HG02943 (cell line): ENCODE measurements around the gene PLD6.
"Not testable (repeated sequence)": the region's sequence is repeated elsewhere in the genome, so short reads cannot be mapped to it uniquely, and the experiment has no call there.

Experiments used
- ATAC-seq: cut with Tn5 transposase; IDR thresholded peaks from one replicate; pipeline ENCODE4 v1.9.1; 2021; ENCODE audit warnings: mild to moderate bottlenecking, low read depth, moderate library complexity; ENCODE audit not compliant: unreplicated experiment

Gene PLD6

DNA sequence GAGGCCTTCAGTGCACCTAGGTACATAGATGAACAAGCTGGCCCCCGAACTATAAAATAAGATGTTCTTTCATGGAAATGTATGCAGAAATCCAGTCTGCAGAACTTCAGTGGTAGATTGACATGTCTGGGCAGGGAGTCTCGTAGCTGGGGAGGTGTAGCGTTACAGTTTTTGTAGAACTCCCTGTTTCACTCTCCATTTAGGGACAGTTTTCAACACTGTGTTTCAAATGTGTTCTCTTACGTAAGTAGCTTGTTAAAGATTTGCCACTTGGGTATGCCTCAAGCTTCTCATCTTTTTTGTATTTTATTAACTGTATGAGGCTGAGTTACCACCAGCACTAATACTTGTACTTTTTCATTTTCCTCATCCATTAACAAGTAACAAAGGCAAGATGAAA lies 46.6 kb downstream of the PLD6 start:
- no peak for ATAC-seq

DNA sequence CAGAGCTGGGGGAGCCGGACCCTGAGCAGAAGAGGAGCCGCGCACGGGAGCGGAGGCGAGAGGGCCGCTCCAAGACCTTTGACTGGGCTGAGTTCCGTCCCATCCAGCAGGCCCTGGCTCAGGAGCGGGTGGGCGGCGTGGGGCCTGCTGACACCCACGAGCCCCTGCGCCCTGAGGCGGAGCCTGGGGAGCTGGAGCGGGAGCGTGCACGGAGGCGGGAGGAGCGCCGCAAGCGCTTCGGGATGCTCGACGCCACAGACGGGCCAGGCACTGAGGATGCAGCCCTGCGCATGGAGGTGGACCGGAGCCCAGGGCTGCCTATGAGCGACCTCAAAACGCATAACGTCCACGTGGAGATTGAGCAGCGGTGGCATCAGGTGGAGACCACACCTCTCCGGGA lies 47.6 kb downstream of the PLD6 start:
- not testable (repeated sequence) for ATAC-seq

GRCh38 chr17:17157041-17157440 lies 49.1 kb downstream of the PLD6 start:
- no peak for ATAC-seq

- ATAC-seq: no peak
Observed at GRCh38 chr17:17156511-17156910, 49.6 kb downstream of the PLD6 start.

DNA sequence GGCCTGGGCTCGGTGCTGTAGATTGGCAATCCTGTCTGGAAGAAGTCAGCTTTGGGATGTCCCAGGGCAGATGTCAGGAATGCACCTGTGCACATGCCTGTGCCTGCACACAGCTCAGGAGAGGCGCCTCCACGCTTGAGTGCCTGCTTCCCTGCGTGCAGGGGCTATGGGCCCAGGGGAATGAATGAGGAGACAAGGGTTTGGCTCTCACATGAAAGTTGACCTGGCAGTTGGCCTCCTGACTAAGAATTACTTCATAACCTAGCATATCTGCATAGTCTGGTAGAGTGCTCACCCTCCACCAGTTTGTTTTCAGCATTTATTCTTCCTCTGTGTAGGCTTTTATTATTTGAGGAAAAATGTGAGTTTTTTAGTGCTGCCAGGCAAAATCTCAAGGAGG lies 50.0 kb downstream of the PLD6 start:
- no peak for ATAC-seq

GRCh38 chr17:17155568-17155967 lies 50.6 kb downstream of the PLD6 start:
- ATAC-seq: no peak

DNA sequence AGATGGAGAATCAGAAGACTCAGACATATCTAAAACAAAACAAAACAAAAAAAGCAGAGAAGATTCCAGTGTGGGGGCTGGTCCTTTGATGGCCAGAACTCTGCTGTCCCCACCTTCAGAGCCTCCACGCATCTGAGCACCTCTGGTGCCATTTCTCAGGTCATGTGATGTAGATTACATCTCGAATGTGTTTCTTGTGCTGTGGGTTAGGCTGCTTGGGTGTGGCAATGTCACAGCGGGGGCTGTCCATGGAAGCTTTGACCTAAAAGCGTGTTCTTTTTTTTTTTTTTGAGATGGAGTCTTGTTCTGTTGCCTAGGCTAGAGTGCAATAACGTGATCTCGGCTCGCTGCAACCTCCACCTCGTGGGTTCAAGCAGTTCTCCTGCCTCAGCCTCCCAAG lies 51.2 kb downstream of the PLD6 start:
- no peak for ATAC-seq

- ATAC-seq: no peak
Observed at GRCh38 chr17:17154556-17154955, 51.6 kb downstream of the PLD6 start.

DNA sequence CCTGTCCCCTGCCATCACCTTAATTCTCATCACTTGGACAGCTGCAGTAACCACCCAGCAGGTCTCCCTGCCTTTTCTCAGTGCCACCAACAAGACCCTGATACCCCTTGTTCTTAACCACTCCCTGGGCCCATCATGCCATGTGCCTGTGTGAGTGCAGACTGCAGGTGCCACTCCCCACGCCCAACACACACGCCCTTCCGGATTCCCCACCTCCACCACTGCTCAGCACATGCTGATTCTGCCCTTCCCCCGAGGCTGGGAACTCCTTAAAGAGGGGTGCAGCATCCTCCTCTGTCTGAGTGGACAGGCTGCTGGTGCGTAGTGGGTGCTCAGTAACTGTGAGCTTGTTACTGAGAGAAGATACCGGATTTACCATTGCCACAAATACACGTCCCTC lies 52.4 kb downstream of the PLD6 start:
- no peak for ATAC-seq

DNA sequence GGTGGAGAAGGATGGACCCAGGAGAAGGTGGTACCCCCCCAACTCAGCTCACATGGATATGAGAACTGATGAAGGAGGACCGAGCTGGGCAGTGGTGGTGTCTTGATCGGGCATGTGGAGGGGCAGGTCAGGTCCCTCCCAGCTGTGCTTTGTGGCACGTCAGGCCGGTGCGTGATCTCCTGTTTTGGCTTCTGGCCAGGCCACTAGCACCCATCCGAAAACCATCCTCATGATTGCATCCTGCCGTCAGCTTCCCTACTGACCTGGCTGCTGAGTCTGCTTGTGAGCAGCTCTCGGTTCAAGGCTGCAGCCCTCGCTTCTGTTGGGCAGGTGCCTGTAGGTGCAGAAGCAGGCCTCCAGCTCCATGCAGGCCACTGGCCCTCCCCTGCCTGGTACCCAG lies 53.1 kb downstream of the PLD6 start:
- no peak for ATAC-seq

DNA sequence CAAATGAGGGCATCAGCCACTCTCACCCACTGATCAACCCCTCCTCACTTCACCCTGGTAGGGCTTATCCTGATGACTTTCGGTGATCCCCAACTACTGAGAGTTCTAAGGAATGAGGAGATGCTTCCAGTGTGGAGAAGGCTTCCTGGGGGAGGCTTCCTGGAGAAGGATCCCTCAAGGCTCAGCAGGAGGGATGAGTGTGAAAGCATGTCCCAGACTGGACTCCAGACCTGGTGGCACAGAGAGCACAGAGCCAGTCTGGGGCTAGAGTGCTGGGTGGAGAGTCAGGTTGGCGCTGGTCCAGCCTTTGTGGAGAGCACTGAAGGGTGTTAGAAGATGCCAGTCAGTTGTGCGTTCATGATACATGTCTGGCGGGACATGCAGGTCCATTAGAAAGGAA lies 53.7 kb downstream of the PLD6 start:
- ATAC-seq: no peak

DNA sequence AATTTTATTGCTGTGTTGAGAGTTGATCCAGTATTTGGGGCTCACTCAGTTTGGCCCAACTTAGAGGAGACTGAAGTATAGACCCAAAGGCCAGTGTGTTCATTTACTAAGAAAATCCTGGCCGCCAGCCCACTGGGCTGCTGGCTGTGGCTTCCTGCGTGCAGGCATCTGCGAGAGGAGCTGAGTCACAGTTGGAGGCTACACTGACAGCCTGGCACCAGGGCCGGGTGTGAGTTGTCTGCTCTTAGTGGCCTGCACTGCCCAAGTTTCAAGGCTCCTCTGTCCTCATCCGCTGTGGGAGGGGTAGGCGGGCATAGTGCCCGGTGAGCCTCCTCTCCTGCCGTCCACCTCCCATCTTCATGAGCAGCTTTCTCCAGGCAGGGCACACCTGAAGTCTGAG lies 54.2 kb downstream of the PLD6 start:
- ATAC-seq: no peak

DNA sequence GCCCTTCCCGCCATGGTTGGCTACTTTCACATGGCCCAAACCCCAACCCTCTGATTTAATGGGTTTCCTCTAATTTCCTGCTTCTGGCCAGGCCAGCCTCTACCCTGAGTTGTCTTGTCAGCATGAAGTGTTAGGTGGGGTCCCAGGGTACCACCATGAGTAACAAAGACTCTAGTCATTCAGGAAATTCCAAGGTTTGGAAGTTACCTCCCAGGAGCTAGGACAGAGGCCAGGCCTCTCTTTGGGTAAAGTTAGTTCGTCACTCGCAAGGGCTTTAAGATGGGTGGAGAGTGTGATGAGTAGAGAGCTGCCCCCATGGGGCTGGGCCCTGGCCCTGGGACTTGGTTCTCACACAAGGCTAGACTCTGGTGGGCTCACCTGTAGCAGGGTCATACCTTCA lies 54.6 kb downstream of the PLD6 start:
- no peak for ATAC-seq

DNA sequence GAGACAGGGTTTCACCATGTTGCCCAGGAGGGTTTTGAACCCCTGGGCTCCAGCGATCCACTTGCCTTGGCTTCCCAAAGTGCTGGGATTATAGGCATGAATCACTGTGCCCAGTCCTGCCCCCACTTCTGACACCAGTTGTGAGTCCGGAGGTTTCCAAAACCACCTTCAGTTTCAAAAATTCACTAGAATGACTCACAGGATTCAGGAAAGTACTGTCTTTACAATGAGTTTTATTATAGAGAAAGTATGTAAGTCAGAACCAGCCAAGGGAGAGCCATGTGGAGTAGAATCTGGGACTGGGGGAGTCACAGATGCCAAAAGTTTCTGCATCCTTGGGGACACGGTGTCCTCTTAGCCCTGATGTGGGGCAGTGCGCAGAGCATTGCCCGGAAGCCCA lies 55.1 kb downstream of the PLD6 start:
- ATAC-seq: no peak
